OCI-M2 (cell line): ENCODE measurements around the gene ITGA11.

Experiments used
- DNase-seq: peaks from one replicate; lab custom pipeline; 2025; ENCODE audit not compliant: unreplicated experiment; lab: John Stamatoyannopoulos, UW

ITGA11 gene

GRCh38 chr15:68364028-68364659 is 67.8 kb downstream of the ITGA11 start:
- DNase-seq, result no peak

GRCh38 chr15:68363353-68363752 is 68.6 kb downstream of the ITGA11 start:
- no peak for DNase-seq

- DNase-seq, result no peak
Observed at GRCh38 chr15:68362537-68363126, 69.3 kb downstream of the ITGA11 start.

GRCh38 chr15:68360721-68361120 is 71.2 kb downstream of the ITGA11 start:
- DNase-seq, result no peak

GRCh38 chr15:68356778-68357177 is 75.2 kb downstream of the ITGA11 start:
- no peak for DNase-seq

- no peak for DNase-seq
Observed at GRCh38 chr15:68354923-68355322, 77.0 kb downstream of the ITGA11 start.

GRCh38 chr15:68354268-68354667 is 77.7 kb downstream of the ITGA11 start:
- no peak for DNase-seq

GRCh38 chr15:68353421-68354135 is 78.4 kb downstream of the ITGA11 start:
- DNase-seq, result no peak

- no peak for DNase-seq
Observed at GRCh38 chr15:68352401-68353062, 79.4 kb downstream of the ITGA11 start.

GRCh38 chr15:68349151-68349550 is 82.8 kb downstream of the ITGA11 start:
- no peak for DNase-seq

GRCh38 chr15:68348606-68349005 is 83.4 kb downstream of the ITGA11 start:
- no peak for DNase-seq

- DNase-seq, result no peak
Observed at GRCh38 chr15:68348081-68348480, 83.9 kb downstream of the ITGA11 start.

GRCh38 chr15:68347392-68347791 is 84.6 kb downstream of the ITGA11 start:
- no peak for DNase-seq

GRCh38 chr15:68346979-68347378 is 85.0 kb downstream of the ITGA11 start:
- DNase-seq, result no peak

GRCh38 chr15:68345481-68345880 is 86.5 kb downstream of the ITGA11 start:
- DNase-seq, result no peak

GRCh38 chr15:68344600-68344999 is 87.4 kb downstream of the ITGA11 start:
- DNase-seq, result no peak

- no peak for DNase-seq
Observed at GRCh38 chr15:68343579-68344225, 88.3 kb downstream of the ITGA11 start.

- DNase-seq, result no peak
Observed at GRCh38 chr15:68341760-68342725, 89.9 kb downstream of the ITGA11 start.

- DNase-seq, result no peak
Observed at GRCh38 chr15:68340726-68341671, 91.0 kb downstream of the ITGA11 start.
